Neural progenitor cell (in vitro differentiated cells): ENCODE measurements around the gene RAB23.

Experiments used
- CTCF ChIP-seq: fragments of 200-600 bp; sonication (generic); IDR thresholded peaks from 2 replicates; pipeline ENCODE4 v1.5.1; 2017; ENCODE audit warnings: antibody characterized with exemption, mild to moderate bottlenecking
- EZH2 ChIP-seq: fragments of 200-600 bp; sonication (generic); IDR thresholded peaks from 2 replicates; pipeline ENCODE4 v1.6.1; 2017; ENCODE audit warnings: antibody characterized with exemption, mild to moderate bottlenecking, moderate library complexity
- EZH2phosphoT487 ChIP-seq: fragments of 200-600 bp; sonication (generic); IDR thresholded peaks from 2 replicates; pipeline ENCODE4 v1.6.1; 2017; ENCODE audit warnings: antibody characterized with exemption

GRCh38 chr6:57142178-57142525, 80.0 kb downstream of the RAB23 start:
- TF ChIP-seq CTCF: no peak
- no peak for TF ChIP-seq EZH2phosphoT487
- TF ChIP-seq EZH2: no peak
